Lung (tissue), 12 donors: ENCODE results near the gene HMX2. TPM values are rescaled to one million over a fixed set of nuclear protein-coding genes. Genes with fewer than 3 reads are reported as not detected.

Experiments
- ATAC-seq: fragments of 200-7000 bp; cut with Tn5 transposase; one replicate; pipeline ENCODE4 v1.9.1; 2020; ENCODE audit warnings: moderate number of reproducible peaks; ENCODE audit not compliant: insufficient read depth, low FRiP score
- DNase-seq, 3 donors: peaks; one replicate each; pipeline ENCODE4 v3.0.0-alpha.2; 2013 to 2017
- H3K27ac ChIP-seq, 2 donors: one replicate each; pipeline ENCODE4 v1.5.1; 2013; ENCODE audit warnings: mild to moderate bottlenecking in 2 of 2, moderate library complexity in 2 of 2, control low read depth in 1 of 2, inconsistent platforms in 1 of 2, low read depth in 1 of 2, low read length in 1 of 2
- H3K27me3 ChIP-seq, 3 donors: one replicate each; pipeline ENCODE4 v1.5.1; 2013; ENCODE audit warnings: low read length in 2 of 3; ENCODE audit not compliant: control insufficient read depth in 3 of 3, insufficient read depth in 3 of 3
- H3K36me3 ChIP-seq, 4 donors: one replicate each; pipeline ENCODE4 v1.5.1; 2013; ENCODE audit warnings: low read length in 4 of 4, mild to moderate bottlenecking in 1 of 4, moderate library complexity in 1 of 4; ENCODE audit not compliant: control insufficient read depth in 4 of 4, insufficient read depth in 4 of 4
- H3K4me1 ChIP-seq, 5 donors: one replicate each; pipeline ENCODE4 v1.5.1; 2013; ENCODE audit warnings: low read length in 5 of 5, mild to moderate bottlenecking in 2 of 5, moderate library complexity in 1 of 5; ENCODE audit not compliant: control insufficient read depth in 5 of 5, insufficient read depth in 5 of 5
- H3K4me3 ChIP-seq: one replicate; pipeline ENCODE4 v1.5.1; 2013; ENCODE audit warnings: mild to moderate bottlenecking, control low read depth, moderate library complexity
- H3K9ac ChIP-seq, 2 donors: one replicate each; pipeline ENCODE4 v1.5.1; 2013; ENCODE audit warnings: low read length in 2 of 2, control low read depth in 1 of 2; ENCODE audit not compliant: insufficient read depth in 1 of 2
- H3K9me3 ChIP-seq, 4 donors: one replicate each; pipeline ENCODE4 v1.5.1; 2013; ENCODE audit warnings: low read length in 3 of 4, mild to moderate bottlenecking in 1 of 4, moderate library complexity in 1 of 4; ENCODE audit not compliant: control insufficient read depth in 4 of 4, insufficient read depth in 3 of 4
- WGBS, 2 donors: extraction: QIAGEN DNeasy Blood & Tissue Kit; methylation state at CpG; one replicate each; pipeline ENCODE4 v1.1.7; 2013; 5-methylcytosine and 5-hydroxymethylcytosine counted together
- polyA plus RNA-seq, 2 donors: library from polyadenylated mRNA; stranded (reverse); fragments of 200-250 nt; gene quantifications; one replicate each; pipeline ENCODE4 v1.2.1, GENCODE V29; 2013
- total RNA-seq, 2 donors: library from RNA; depleted of rRNA in 1 of 2; stranded (reverse); fragments of >200 nt in 1 of 2; gene quantifications; one replicate each; pipeline ENCODE4 v1.2.1, GENCODE V29; 2014 to 2021
- TF ChIP-seq, protein P1 (sequence below): IDR thresholded peaks from 2 replicates; pipeline ENCODE4 v1.5.1; 2012; ENCODE audit warnings: mild to moderate bottlenecking; ENCODE audit errors: control extremely low read depth, extremely low read depth
- donor health status: control.
- donor health status: control.
- donor health status: Bipolar disorder and iron deficiency.
- donor health status: healthy.
- donor health status: DM: yes; HTN: yes; CAD: no.

HMX2 gene
- total and polyA plus RNA-seq, 4 donors: not detected

GRCh38 chr10:123141791-123142700 lies 5.9 kb upstream of the HMX2 start:
- Histone ChIP-seq H3K27me3 (peaks cover 6 to 95% (median 93%) of the 10 kb centered on the region in 3 donors), H3K9me3 (peaks cover 0 to 9% (median 0%) of the 10 kb centered on the region in 4 donors), H3K4me1 (peaks cover 0 to 14% (median 4%) of the 10 kb centered on the region in 5 donors), H3K4me3 (no peak overlapping the region), H3K27ac (no peak overlapping the region), H3K9ac (no peak overlapping the region), H3K36me3 (no peaks in the 10 kb centered on the region)
- WGBS, 2 donors: 6 to 8% methylated on average over 37 to 38 of the region's 38 CpGs
- DNase-seq: no peak
- TF ChIP-seq, protein P1, sequence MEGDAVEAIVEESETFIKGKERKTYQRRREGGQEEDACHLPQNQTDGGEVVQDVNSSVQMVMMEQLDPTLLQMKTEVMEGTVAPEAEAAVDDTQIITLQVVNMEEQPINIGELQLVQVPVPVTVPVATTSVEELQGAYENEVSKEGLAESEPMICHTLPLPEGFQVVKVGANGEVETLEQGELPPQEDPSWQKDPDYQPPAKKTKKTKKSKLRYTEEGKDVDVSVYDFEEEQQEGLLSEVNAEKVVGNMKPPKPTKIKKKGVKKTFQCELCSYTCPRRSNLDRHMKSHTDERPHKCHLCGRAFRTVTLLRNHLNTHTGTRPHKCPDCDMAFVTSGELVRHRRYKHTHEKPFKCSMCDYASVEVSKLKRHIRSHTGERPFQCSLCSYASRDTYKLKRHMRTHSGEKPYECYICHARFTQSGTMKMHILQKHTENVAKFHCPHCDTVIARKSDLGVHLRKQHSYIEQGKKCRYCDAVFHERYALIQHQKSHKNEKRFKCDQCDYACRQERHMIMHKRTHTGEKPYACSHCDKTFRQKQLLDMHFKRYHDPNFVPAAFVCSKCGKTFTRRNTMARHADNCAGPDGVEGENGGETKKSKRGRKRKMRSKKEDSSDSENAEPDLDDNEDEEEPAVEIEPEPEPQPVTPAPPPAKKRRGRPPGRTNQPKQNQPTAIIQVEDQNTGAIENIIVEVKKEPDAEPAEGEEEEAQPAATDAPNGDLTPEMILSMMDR: no peak
- ATAC-seq: no peak

GRCh38 chr10:123142701-123143161 lies 5.2 kb upstream of the HMX2 start:
- no peak for ATAC-seq

DNA sequence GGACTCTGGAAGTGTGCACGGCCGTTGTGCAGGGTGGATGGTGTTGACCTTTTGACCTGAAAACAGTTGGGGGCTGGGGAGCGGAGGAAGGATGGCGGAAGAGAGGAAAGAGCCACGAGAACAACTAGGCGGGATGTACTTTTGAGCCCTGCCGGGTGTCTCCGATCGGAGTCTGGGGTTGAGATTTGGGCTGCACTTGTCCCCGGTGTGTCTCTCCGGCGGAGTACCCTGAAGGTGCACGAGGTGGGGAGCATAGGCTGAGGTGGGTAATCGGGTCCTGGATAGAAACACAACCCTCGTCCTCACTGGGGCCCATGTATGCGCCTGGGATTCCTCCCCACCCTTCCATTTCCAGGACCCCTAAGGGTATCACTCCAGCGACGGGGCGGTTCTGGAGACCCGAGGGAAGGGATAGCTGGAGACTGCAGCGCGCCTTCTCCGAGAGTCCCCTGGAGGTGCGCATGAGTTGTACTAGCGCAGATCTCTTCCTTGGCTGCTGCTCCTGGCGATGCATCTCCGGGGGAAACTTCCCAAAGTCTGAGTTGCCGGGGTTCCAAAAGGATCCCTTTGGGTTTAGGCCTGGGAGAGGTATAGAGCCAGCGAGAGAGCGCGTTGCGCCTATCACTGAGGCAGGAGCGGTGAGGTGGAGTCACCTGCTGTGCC lies 4.6 kb upstream of the HMX2 start:
- H3K4me3 ChIP-seq: no peak overlapping the region
- H3K27me3 ChIP-seq: peaks cover 10 to 96% (median 88%) of the 10 kb centered on the region in 3 donors
- DNase-seq: no peak
- ATAC-seq: no peak
- TF ChIP-seq, protein P1: no peak
- peaks cover 0 to 10% (median 0%) of the 10 kb centered on the region in 4 donors for H3K9me3 ChIP-seq
- WGBS, 2 donors: 5 to 6% methylated on average over 33 of the region's 33 CpGs
- peaks cover 0 to 14% (median 4%) of the 10 kb centered on the region in 5 donors for H3K4me1 ChIP-seq
- H3K9ac ChIP-seq: no peak overlapping the region
- no peaks in the 10 kb centered on the region for H3K36me3 ChIP-seq
- H3K27ac ChIP-seq: no peak overlapping the region

More at GRCh38 chr10:123142701-123143161, 5.2 kb upstream of the HMX2 start:
- 2 to 3% methylated on average over 31 to 33 of the region's 33 CpGs for WGBS, 2 donors
- peaks cover 0 to 12% (median 4%) of the 10 kb centered on the region in 5 donors for H3K4me1 ChIP-seq
- no peak overlapping the region for H3K9ac ChIP-seq
- H3K9me3 ChIP-seq: peaks cover 0 to 10% (median 0%) of the 10 kb centered on the region in 4 donors
- DNase-seq: no peak
- no peak overlapping the region for H3K27ac ChIP-seq
- TF ChIP-seq, protein P1: no peak
- H3K27me3 ChIP-seq: peaks cover 5 to 97% (median 94%) of the 10 kb centered on the region in 3 donors
- H3K4me3 ChIP-seq: no peak overlapping the region
- H3K36me3 ChIP-seq: no peaks in the 10 kb centered on the region
